ENCODE measurements around the gene PHLPP2.
A peak's percentile ranks its signal among the peaks of the same experiment; 100 is the strongest.
"Not testable (repeated sequence)": the region's sequence is repeated elsewhere in the genome, so short reads cannot be mapped to it uniquely, and the experiment has no call there.

PHLPP2 gene

DNA sequence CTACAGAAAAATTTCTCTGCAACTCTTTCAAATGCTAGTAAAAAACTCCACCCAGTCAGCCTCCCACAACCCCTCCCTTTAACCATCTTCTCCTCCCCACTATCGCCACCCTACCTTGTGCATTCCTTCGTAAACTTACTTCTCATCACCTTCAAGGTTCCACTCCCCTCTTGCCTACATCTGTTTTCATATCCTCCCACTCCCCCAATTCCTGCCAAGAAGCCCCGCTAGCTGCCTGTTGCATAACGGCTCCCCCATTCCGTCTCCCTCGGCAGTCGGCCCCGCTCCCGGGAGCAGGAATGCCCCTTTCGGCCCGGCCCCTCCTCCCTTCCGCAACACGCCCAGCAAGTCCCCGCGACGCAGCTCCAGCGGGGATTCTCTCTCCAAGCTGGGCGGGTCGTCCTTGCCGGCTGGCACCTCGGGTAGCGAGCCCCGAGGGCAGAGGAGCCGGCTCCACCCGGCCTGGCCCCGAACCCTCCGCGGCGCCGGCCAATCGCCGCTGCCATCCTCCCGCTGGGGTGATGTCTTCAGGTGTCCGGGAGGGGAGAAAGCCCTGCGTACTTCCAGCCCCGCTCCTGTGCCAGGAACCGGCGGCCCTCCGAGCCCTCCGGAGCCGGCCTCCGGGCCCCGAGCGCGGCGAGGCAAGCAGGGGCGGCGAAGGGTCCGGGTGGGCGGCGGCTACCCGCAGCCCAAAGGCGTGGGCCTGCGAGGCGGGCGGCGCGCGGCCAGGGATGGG, 1.5 kb downstream of the PHLPP2 start:
- DNase-seq (ENCODE audit: low read depth in 2 of 3, low spot score in 2 of 3), result peak; percentile 37 to 53 (median 39)

DNA sequence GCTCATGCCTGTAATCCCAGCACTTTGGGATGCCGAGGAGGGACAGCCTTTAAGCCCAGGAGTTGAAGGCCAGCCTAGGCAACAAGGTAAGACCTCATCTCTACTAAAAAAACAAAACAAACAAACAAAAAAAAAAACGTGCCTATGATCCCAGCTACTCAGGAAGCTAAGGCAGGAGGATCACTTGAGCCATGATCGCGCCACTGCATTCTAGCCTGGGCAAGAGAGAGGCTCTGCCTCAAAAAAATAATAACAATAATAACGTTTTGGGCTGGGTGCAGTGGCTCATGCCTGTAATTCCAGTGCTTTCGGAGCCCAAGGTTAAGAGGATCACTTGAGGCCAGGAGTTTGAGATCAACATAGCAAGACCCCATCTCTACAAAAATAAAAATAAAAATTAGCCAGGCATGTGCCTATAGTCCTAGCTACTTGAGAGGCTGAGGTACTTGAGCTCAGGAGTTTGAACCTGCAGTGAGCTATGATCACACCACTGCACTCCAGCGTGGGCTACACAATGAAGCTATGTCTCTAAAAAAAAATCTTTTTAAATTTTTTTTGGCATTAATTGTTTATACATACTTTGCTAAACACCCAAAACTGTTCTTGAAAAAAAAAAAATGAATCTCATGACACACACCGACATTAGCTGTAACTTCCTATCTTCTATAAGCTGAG, 3.3 kb downstream of the PHLPP2 start:
- DNase-seq (ENCODE audit: low read depth in 2 of 3, low spot score in 2 of 3), result no peak

- DNase-seq (ENCODE audit: low read depth in 2 of 3, low spot score in 2 of 3), result no peak
These were observed 12.0 kb downstream of the PHLPP2 start for GRCh38 chr16:71712501-71712900.

- no peak for DNase-seq (ENCODE audit: low read depth in 2 of 3, low spot score in 2 of 3)
These were observed 12.7 kb downstream of the PHLPP2 start for GRCh38 chr16:71711789-71712188.

- DNase-seq (ENCODE audit: low read depth in 2 of 3, low spot score in 2 of 3), result no peak
These were observed 15.2 kb downstream of the PHLPP2 start for GRCh38 chr16:71709229-71709781.

- no peak for DNase-seq (ENCODE audit: low read depth in 2 of 3, low spot score in 2 of 3)
These were observed 15.8 kb downstream of the PHLPP2 start for GRCh38 chr16:71708696-71709095.

DNA sequence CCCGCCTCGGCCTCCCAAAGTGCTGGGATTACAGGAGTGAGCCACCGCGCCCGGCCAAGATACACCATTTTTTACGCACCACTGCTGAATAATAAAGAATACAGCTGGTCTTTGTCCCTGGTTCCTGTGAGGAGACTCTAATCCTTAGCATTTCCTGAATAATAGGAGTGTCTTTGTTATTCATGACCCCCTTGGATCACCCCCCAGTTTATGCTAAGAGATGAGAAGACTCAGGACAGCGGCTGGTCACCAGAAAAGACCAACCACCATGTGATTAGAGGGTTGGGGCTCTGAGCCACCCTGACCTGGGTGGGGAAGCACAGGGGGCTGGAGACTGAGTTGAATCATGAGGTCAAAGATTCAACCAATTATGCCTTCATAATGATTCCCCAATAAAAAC, 17.3 kb downstream of the PHLPP2 start:
- no peak for DNase-seq (ENCODE audit: low read depth in 2 of 3, low spot score in 2 of 3)

DNA sequence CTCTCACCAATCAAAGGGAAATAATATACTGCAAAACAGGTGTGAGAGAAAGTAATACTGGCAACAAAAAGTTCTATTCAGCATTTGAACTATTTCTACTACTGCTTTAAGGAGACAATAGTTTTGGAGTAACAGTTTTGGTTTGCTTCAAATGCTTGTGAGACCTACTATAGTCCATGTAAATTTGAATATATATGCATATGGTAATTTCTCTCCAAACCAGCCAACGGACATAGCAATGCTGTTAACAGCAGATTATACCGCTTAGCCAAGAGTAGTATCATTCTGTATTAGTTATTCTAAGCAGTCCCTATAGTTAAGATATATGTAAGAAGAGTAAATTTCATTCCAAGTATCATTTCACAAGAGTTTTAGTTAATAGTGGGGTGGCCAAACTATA, 18.5 kb downstream of the PHLPP2 start:
- DNase-seq (ENCODE audit: low read depth in 2 of 3, low spot score in 2 of 3), result no peak

DNA sequence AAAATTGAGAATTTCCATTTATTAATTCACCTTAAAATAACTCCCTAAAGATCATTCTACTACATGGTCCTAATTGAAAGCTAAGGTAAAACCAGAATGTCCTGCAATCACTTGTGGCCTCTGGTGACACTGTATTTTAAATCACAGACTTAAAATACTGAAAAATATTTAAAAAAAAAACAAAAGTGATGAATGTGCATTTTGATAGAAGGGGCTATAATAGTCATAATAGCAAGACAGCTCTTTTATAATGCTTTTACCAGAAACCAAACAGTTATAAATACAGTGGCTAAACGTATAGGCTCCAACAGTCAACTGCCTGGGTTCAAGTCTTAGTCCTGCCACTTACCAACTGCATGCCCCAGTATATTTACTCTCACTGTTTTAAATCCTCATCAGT, 21.2 kb downstream of the PHLPP2 start:
- DNase-seq (ENCODE audit: low read depth in 2 of 3, low spot score in 2 of 3), result no peak

DNA sequence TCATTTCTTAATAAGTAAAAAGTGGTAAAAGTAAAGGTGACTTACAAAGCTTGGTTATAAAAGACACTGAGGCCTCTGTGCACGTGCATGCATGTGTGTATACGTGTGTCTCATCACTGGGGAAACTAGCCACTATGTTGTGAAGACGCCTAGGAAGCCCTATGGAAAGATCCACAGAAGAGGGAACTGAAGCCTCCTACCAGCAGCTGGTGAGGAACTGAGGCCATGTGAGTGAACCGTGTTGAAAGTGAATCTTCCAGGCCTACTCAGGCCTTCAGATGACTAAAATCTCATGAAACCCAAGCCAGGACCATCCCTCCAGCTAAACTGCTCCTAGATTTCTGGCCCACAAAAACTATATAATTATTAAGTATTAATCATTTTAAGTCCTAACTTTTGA, 23.7 kb downstream of the PHLPP2 start:
- no peak for DNase-seq (ENCODE audit: low read depth in 2 of 3, low spot score in 2 of 3)

GRCh38 chr16:71698491-71698890, 26.0 kb downstream of the PHLPP2 start:
- DNase-seq (ENCODE audit: low read depth in 2 of 3, low spot score in 2 of 3), result no peak

DNA sequence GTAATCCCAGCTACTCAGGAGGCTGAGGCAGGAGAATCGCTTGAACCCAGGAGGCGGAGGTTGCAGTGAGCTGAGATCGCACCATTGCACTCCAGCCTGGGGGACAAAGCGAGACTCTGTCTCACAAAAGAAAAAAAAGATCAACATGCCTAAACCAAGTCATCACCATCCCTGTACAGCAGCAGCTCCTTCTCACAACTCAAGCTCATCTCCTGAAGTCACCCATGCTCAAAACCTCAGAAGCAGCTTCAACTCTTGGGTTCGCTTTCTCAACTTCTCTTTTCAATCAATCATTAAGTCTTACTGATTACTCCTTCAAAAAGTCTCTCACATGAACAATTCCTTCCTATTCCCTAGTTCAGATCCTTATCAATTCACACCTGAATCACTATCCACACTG, 31.3 kb downstream of the PHLPP2 start:
- no peak for DNase-seq (ENCODE audit: low read depth in 2 of 3, low spot score in 2 of 3)

GRCh38 chr16:71689901-71690300, 34.6 kb downstream of the PHLPP2 start:
- no peak for DNase-seq (ENCODE audit: low read depth in 2 of 3, low spot score in 2 of 3)

- DNase-seq (ENCODE audit: low read depth in 2 of 3, low spot score in 2 of 3), result no peak
These were observed 36.6 kb downstream of the PHLPP2 start for GRCh38 chr16:71687861-71688260.

- not testable (repeated sequence) for DNase-seq (ENCODE audit: low read depth in 2 of 3, low spot score in 2 of 3)
These were observed 40.2 kb downstream of the PHLPP2 start for GRCh38 chr16:71684280-71684679.

DNA sequence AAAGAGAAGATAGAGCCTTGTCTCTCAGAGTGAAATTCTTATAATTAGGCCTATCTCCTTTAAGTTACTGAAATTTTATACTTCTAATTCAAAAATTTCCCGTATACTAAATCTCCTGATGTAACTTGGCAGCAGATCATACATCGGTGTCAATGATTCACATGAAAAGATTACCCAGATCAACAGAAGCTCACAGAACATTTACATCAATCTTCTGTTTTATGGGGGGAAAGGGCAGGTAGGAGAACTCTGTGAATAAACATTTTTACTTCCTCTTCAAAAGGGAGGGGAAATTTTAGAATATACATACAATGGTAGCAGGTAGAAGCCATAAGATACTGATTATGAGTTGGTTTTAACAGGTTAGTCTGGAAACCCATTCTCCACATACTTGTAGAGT, 43.1 kb downstream of the PHLPP2 start:
- DNase-seq (ENCODE audit: low read depth in 2 of 3, low spot score in 2 of 3), result no peak

DNA sequence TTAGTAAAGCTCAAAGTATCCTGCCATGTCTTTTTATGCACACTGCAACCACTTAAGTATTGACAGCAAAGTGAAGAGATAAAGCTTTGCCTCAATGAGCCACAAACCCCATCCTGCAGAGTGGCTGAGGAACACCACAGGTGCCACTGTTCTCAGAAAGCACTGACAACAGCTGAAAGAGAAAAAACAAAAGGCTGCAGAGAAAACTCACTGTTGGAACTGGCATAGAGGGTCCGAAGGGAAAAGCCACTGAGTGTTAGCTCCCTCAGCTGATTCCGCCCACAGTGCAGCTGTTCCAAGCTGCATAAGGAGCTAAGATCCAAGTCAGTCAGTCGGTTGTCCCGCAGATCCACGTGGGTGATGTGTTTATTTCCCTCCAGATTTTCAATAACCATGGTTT, 48.3 kb downstream of the PHLPP2 start:
- no peak for DNase-seq (ENCODE audit: low read depth in 2 of 3, low spot score in 2 of 3)

GRCh38 chr16:71675380-71675779, 49.1 kb downstream of the PHLPP2 start:
- no peak for DNase-seq (ENCODE audit: low read depth in 2 of 3, low spot score in 2 of 3)

DNA sequence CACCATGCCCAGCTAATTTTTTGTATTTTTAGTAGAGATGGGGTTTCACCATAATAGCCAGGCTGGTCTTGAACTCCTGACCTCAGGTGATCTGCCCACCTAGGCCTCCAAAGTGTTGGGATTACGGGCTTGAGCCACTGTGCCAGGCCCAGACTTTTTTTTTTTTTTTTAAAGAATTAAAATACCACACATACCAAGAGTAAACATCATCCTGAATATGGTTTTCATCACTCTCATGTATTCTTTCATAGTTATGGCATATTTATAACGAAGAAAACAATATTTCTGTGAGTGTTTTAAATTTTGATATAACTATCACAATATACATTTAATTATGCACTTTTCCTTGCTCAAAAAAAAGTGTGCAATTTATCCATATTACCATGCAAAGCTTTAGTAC, 50.3 kb downstream of the PHLPP2 start:
- no peak for DNase-seq (ENCODE audit: low read depth in 2 of 3, low spot score in 2 of 3)

DNA sequence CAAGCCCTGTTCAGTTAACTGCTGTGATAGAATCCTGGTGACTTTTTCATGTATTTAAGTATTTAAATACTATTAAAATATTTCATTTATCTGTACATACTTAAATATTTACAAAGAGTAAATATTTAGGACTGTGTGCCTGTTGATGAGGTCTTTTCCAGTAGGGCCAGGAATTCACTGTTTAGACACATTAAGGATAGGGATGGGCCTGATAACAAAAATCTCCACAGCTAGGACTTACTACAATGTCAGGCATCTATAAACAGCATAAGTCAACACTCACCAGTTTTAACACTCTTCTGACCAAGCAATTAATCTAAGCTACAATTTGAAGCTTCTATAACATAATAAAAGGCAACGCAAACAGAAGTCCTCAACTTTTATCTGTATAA, 50.9 kb downstream of the PHLPP2 start:
- DNase-seq (ENCODE audit: low read depth in 2 of 3, low spot score in 2 of 3), result no peak

GRCh38 chr16:71672803-71673581, 51.5 kb downstream of the PHLPP2 start:
- DNase-seq (ENCODE audit: low read depth in 2 of 3, low spot score in 2 of 3), result no peak

DNA sequence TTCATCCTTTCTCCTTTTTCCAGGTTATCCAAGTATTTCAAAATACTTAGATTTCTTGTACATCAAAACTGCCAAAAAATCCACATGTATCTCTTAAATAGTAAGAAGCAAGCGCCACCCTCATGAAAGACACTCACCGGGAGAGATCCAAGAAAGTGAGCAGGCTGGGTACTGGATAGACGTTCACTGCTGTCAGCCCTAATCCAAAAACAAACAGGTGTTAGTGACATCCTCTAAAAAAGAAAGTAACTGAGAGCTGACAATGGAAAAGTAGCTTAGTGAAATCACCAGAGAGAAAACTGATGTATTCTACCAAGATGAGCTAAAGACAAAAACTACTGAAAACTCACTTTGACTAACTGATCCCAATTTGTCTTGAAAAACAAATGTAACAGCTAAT, 52.4 kb downstream of the PHLPP2 start:
- no peak for DNase-seq (ENCODE audit: low read depth in 2 of 3, low spot score in 2 of 3)

Data from activated CD8-positive, alpha-beta memory T cell treated with anti-CD3 and anti-CD28 coated beads for 48 hours (primary cell).